OCI-LY7 (cell line): Measurements from ENCODE around the gene LIN7A.

ENCODE experiments used
- CTCF ChIP-seq: fragments of 200-600 bp; sonication (generic); conservative IDR thresholded peaks from 2 replicates; pipeline ENCODE4 v1.5.1; 2014; ENCODE audit warnings: mild to moderate bottlenecking, antibody characterized with exemption, low read length, moderate library complexity, mixed read lengths
- EZH2phosphoT487 ChIP-seq: fragments of 200-600 bp; sonication (generic); IDR thresholded peaks from 2 replicates; pipeline ENCODE4 v1.6.1; 2018; ENCODE audit warnings: low read depth, borderline replicate concordance, mild to moderate bottlenecking, mixed run types, antibody characterized with exemption, low read length, moderate library complexity, mixed read lengths

- TF ChIP-seq CTCF (no peak), EZH2phosphoT487 (no peak)
Observed at GRCh38 chr12:80825506-80825905, 112.2 kb downstream of the LIN7A start.
